HepG2 (cell line): Measurements from ENCODE around the gene CST3. TPM values are rescaled to one million over a fixed set of nuclear protein-coding genes. Genes with fewer than 3 reads are reported as not detected.

Experiments used
- CREB3 ChIP-seq: sonication (generic); formaldehyde crosslinking; IDR thresholded peaks from 2 replicates; pipeline ENCODE4 v1.5.0; 2020; ENCODE audit warnings: missing genetic modification reagents
- DDIT3 ChIP-seq: sonication (generic); formaldehyde crosslinking; IDR thresholded peaks from 2 replicates; pipeline ENCODE4 v1.4.0; 2020; ENCODE audit warnings: mild to moderate bottlenecking, missing genetic modification reagents
- E2F5 ChIP-seq: sonication (generic); formaldehyde crosslinking; conservative IDR thresholded peaks from 2 replicates; pipeline ENCODE4 v1.4.0; 2020; ENCODE audit warnings: missing genetic modification reagents
- EED ChIP-seq: sonication (generic); formaldehyde crosslinking; IDR thresholded peaks from 2 replicates; pipeline ENCODE4 v1.5.0; 2020; ENCODE audit warnings: mild to moderate bottlenecking, missing genetic modification reagents
- EHMT2 ChIP-seq: fragments of 200-600 bp; sonication (generic); IDR thresholded peaks from 2 replicates; pipeline ENCODE4 v1.7.0; 2017; ENCODE audit warnings: antibody characterized with exemption, low read depth, low read length, borderline replicate concordance
- FOXJ3 ChIP-seq: sonication (generic); formaldehyde crosslinking; IDR thresholded peaks from 2 replicates; pipeline ENCODE4 v1.4.0; 2020; ENCODE audit warnings: missing genetic modification reagents, mild to moderate bottlenecking, borderline replicate concordance
- JUN ChIP-seq: sonication (generic); formaldehyde crosslinking; IDR thresholded peaks from 2 replicates; pipeline ENCODE4 v1.4.0; 2020; ENCODE audit warnings: mild to moderate bottlenecking, missing genetic modification reagents
- JUNB ChIP-seq: sonication (generic); formaldehyde crosslinking; IDR thresholded peaks from 2 replicates; pipeline ENCODE4 v1.8.0; 2022; ENCODE audit warnings: missing genetic modification reagents, mild to moderate bottlenecking, borderline replicate concordance
- KLF15 ChIP-seq: sonication (generic); formaldehyde crosslinking; IDR thresholded peaks from 2 replicates; pipeline ENCODE4 v1.8.1; 2023; ENCODE audit warnings: borderline replicate concordance, mild to moderate bottlenecking, inconsistent platforms, missing genetic modification reagents, mixed read lengths
- NR3C1 ChIP-seq: sonication (generic); formaldehyde crosslinking; IDR thresholded peaks from 2 replicates; pipeline ENCODE4 v1.4.0; 2020; ENCODE audit warnings: missing genetic modification reagents
- RCOR2 ChIP-seq: IDR thresholded peaks from 2 replicates; pipeline ENCODE4 v1.6.1; 2016; ENCODE audit warnings: missing biosample characterization, missing genetic modification reagents
- REL ChIP-seq: sonication (generic); formaldehyde crosslinking; conservative IDR thresholded peaks from 2 replicates; pipeline ENCODE4 v1.8.0; 2022; ENCODE audit warnings: mild to moderate bottlenecking, missing genetic modification reagents, moderate library complexity
- SMYD3 ChIP-seq: sonication (generic); formaldehyde crosslinking; IDR thresholded peaks from 2 replicates; pipeline ENCODE4 v1.8.1; 2023; ENCODE audit warnings: mild to moderate bottlenecking, missing genetic modification reagents
- TEAD3 ChIP-seq: optimal IDR thresholded peaks from 2 replicates; pipeline ENCODE3; 2016; ENCODE audit warnings: borderline replicate concordance
- ZBTB4 ChIP-seq: sonication (generic); formaldehyde crosslinking; IDR thresholded peaks from 2 replicates; pipeline ENCODE4 v1.4.0; 2020; ENCODE audit warnings: missing genetic modification reagents, mild to moderate bottlenecking, borderline replicate concordance
- ZFP90 ChIP-seq: sonication (generic); formaldehyde crosslinking; IDR thresholded peaks from 2 replicates; pipeline ENCODE4 v1.8.0; 2022; ENCODE audit warnings: missing genetic modification reagents, mild to moderate bottlenecking, inconsistent platforms, borderline replicate concordance
- ZFX ChIP-seq: sonication (generic); formaldehyde crosslinking; IDR thresholded peaks from 2 replicates; pipeline ENCODE4 v1.4.0; 2020; ENCODE audit warnings: mild to moderate bottlenecking, low read depth, missing genetic modification reagents, moderate library complexity
- ZNF644 ChIP-seq: IDR thresholded peaks from 2 replicates; pipeline ENCODE4 v1.6.1; 2016; ENCODE audit warnings: low read depth
- polyA plus RNA-seq, 8 experiments: library from polyadenylated mRNA; depleted of rRNA in 3 of 8; stranded (reverse) in 7 of 8; unstranded in 1 of 8; fragments of >200 nt; fragmentation: Illumina TruSeq in 4 of 8; extraction: Trizol in 4 of 8; gene quantifications; 2 replicates each; pipeline versions ENCODE4 v1.2.1 to v1.2.3, GENCODE V29; 2011 to 2016; ENCODE audit warnings: low read depth in 4 of 8, missing spikeins in 1 of 8, mixed read lengths in 1 of 8; ENCODE audit not compliant: insufficient read depth in 1 of 8
- total RNA-seq, 5 experiments: library from RNA; depleted of rRNA; stranded (reverse); fragments of >200 nt; fragmentation: Illumina TruSeq; extraction: Trizol; gene quantifications; 2 replicates each; pipeline ENCODE4 v1.2.3, GENCODE V29; 2016; ENCODE audit warnings: low read depth in 1 of 5
- TF ChIP-seq, protein P1 (sequence below): IDR thresholded peaks from 2 replicates; pipeline ENCODE4 v1.4.0; 2020; ENCODE audit warnings: mild to moderate bottlenecking, missing genetic modification reagents
- TF ChIP-seq, protein P2 (sequence below): fragments of 450-650 bp; IDR thresholded peaks from 2 replicates; pipeline ENCODE4 v1.6.1; 2017

Gene CST3
- total and polyA plus RNA-seq, 2 of the 13 experiments (the other 11 are each of a cell fraction or from before 2014, with no cell fraction given) = 690 to 1,005 TPM

DNA sequence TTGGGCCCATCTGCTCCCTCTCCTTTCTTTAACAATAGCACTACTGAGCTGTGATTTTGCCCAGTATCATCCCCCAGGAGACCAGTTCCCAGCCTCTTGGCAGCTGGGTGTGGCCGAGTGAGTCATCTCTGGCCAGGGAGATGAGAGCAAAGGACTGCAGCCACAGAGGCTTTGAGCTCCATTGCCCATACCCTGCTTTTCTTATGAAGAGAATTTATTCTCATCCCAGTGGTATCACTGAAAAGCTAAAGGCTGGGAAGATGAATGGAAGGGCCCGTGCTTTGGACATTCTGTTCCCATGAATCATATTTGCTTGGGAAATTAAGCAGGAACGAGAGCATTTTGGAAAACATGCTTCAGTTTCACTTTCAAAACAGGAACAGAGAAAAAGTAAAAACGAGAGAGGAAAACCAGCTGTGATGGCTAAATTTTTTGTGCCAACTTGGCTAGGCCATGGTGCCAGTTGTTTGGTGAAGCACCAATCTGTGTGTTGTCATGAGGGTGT lies 14.9 kb downstream of the CST3 start (continued):
- TF ChIP-seq EHMT2 (no peak), RCOR2 (CRISPR knock-in tag) (0 out of 2 replicates have a peak, but pooled peaks have one; percentile 20), REL (no peak), JUN (CRISPR knock-in tag) (peak; percentile 43; the same call in 1 of the 2 replicates), FOXJ3 (CRISPR knock-in tag) (no peak), NR3C1 (CRISPR knock-in tag) (no peak), E2F5 (no peak), JUNB (CRISPR knock-in tag) (no peak; the same call in 1 of the 2 replicates), ZFX (CRISPR knock-in tag) (no peak), ZBTB4 (no peak), SMYD3 (CRISPR knock-in tag) (no peak), EED (no peak), ZNF644 (CRISPR knock-in tag) (peak; percentile 41; the same call in 1 of the 2 replicates), DDIT3 (CRISPR knock-in tag) (no peak), CREB3 (no peak), KLF15 (no peak), ZFP90 (no peak), TEAD3 (CRISPR knock-in tag) (peak; percentile 30)
- TF ChIP-seq, protein P1, sequence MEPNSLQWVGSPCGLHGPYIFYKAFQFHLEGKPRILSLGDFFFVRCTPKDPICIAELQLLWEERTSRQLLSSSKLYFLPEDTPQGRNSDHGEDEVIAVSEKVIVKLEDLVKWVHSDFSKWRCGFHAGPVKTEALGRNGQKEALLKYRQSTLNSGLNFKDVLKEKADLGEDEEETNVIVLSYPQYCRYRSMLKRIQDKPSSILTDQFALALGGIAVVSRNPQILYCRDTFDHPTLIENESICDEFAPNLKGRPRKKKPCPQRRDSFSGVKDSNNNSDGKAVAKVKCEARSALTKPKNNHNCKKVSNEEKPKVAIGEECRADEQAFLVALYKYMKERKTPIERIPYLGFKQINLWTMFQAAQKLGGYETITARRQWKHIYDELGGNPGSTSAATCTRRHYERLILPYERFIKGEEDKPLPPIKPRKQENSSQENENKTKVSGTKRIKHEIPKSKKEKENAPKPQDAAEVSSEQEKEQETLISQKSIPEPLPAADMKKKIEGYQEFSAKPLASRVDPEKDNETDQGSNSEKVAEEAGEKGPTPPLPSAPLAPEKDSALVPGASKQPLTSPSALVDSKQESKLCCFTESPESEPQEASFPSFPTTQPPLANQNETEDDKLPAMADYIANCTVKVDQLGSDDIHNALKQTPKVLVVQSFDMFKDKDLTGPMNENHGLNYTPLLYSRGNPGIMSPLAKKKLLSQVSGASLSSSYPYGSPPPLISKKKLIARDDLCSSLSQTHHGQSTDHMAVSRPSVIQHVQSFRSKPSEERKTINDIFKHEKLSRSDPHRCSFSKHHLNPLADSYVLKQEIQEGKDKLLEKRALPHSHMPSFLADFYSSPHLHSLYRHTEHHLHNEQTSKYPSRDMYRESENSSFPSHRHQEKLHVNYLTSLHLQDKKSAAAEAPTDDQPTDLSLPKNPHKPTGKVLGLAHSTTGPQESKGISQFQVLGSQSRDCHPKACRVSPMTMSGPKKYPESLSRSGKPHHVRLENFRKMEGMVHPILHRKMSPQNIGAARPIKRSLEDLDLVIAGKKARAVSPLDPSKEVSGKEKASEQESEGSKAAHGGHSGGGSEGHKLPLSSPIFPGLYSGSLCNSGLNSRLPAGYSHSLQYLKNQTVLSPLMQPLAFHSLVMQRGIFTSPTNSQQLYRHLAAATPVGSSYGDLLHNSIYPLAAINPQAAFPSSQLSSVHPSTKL (CRISPR knock-in tag) = peak; percentile 52
- TF ChIP-seq, protein P2, sequence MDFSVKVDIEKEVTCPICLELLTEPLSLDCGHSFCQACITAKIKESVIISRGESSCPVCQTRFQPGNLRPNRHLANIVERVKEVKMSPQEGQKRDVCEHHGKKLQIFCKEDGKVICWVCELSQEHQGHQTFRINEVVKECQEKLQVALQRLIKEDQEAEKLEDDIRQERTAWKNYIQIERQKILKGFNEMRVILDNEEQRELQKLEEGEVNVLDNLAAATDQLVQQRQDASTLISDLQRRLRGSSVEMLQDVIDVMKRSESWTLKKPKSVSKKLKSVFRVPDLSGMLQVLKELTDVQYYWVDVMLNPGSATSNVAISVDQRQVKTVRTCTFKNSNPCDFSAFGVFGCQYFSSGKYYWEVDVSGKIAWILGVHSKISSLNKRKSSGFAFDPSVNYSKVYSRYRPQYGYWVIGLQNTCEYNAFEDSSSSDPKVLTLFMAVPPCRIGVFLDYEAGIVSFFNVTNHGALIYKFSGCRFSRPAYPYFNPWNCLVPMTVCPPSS = no peak
